GM12878 (cell line): ENCODE data around the gene VASP.

Experiments used
- CHD4 ChIP-seq: fragments of 200-600 bp; sonication (generic); IDR thresholded peaks from 2 replicates; pipeline ENCODE4 v1.6.1; 2016; ENCODE audit warnings: mild to moderate bottlenecking
- CTCF ChIP-seq, 3 experiments: IDR thresholded peaks in 2 of 3; conservative IDR thresholded peaks in 1 of 3; 2 replicates each; pipeline ENCODE4 v1.5.1; 2011; ENCODE audit warnings: low read depth in 3 of 3, low read length in 3 of 3, mild to moderate bottlenecking in 3 of 3, control low read depth in 2 of 3, moderate library complexity in 2 of 3, inconsistent platforms in 1 of 3, mixed read lengths in 1 of 3; ENCODE audit not compliant: control insufficient read depth in 2 of 3, insufficient read depth in 1 of 3; ENCODE audit errors: extremely low read depth in 1 of 3
- TCF3 ChIP-seq: IDR thresholded peaks from 2 replicates; pipeline ENCODE4 v1.6.1; 2012; ENCODE audit warnings: low read depth, mild to moderate bottlenecking, low read length, borderline replicate concordance; ENCODE audit not compliant: insufficient read depth

DNA sequence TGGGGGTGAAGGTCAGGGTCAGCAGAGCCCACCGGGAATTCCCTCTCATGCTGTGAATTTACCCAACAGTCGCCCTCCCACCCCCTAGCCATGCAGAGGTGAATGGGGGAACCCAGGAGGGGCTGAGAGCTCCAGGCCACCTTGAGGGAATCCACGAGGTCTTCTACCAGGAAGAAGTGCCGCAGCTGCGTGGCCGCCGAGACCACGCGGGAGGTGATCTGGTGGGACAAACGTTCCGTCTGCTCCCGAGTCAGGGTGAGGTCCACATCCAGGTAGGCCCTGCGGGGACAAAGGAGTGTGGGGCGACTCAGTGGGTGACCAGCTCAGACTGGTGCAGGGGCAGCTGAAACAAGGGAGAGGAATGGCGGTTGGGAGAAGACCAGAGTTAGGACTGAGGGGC is 18.6 kb upstream of the VASP start:
- TF ChIP-seq CHD4: no peak
- TF ChIP-seq TCF3: no peak
- no peak for TF ChIP-seq CTCF (IDR thresholded peaks at IDR 0.05 in 2 of 3, conservative IDR thresholded peaks at IDR 0.05 in 1 of 3; ENCODE audit: control insufficient read depth in 2 of 3, extremely low read depth in 1 of 3, insufficient read depth in 1 of 3, low read depth in 3 of 3, low read length in 3 of 3)
